MM.1S (cell line): Measurements from ENCODE around the gene CD37.

Source experiments
- EZH2 ChIP-seq: fragments of 300-600 bp; sonication (generic); optimal IDR thresholded peaks from 2 replicates; pipeline ENCODE3; 2017; ENCODE audit warnings: low read depth, mild to moderate bottlenecking, antibody characterized with exemption, low read length, mixed read lengths
- EZH2phosphoT487 ChIP-seq: fragments of 300-600 bp; sonication (generic); IDR thresholded peaks from 2 replicates; pipeline ENCODE4 v1.6.1; 2018; ENCODE audit warnings: antibody characterized with exemption, low read length
- TF ChIP-seq, protein P1 (sequence below): fragments of 300-600 bp; sonication (generic); IDR thresholded peaks from 2 replicates; pipeline ENCODE4 v1.5.1; 2016; ENCODE audit warnings: antibody characterized with exemption, low read length, mixed read lengths

DNA sequence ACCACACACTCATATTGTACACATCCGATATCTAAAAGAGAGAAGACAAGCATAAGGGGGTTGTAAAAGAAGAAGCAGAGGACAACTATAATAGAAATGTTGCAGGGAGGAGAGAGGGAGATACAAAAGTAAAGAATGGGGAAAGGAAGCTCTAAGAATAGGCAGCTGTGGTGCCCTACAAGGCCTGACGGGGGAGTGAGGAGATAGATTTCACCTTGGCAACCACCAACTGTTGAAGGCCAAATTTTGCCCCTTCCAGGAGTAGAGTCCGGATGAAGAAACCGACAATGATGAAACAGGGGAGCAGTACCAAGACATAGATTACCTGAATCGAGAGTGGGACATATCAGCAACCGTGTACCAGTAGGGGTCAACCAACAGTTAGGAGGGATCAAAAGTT lies 26.1 kb upstream of the CD37 start:
- no peak for TF ChIP-seq EZH2phosphoT487
- TF ChIP-seq, protein P1, sequence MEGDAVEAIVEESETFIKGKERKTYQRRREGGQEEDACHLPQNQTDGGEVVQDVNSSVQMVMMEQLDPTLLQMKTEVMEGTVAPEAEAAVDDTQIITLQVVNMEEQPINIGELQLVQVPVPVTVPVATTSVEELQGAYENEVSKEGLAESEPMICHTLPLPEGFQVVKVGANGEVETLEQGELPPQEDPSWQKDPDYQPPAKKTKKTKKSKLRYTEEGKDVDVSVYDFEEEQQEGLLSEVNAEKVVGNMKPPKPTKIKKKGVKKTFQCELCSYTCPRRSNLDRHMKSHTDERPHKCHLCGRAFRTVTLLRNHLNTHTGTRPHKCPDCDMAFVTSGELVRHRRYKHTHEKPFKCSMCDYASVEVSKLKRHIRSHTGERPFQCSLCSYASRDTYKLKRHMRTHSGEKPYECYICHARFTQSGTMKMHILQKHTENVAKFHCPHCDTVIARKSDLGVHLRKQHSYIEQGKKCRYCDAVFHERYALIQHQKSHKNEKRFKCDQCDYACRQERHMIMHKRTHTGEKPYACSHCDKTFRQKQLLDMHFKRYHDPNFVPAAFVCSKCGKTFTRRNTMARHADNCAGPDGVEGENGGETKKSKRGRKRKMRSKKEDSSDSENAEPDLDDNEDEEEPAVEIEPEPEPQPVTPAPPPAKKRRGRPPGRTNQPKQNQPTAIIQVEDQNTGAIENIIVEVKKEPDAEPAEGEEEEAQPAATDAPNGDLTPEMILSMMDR, result no peak
- TF ChIP-seq EZH2, result no peak
